Measurements from ENCODE around the gene TMEM186.

GRCh38 chr16:8818504-8819270 is 21.2 kb upstream of the TMEM186 start:
- TF ChIP-seq CTCF (conservative IDR thresholded peaks at IDR 0.05 in 1 of 2, IDR thresholded peaks at IDR 0.05 in 1 of 2; ENCODE audit: low read depth in 1 of 2, low read length in 2 of 2): no peak
- no peak for TF ChIP-seq EZH2 (IDR thresholded peaks at IDR 0.05; ENCODE audit: low read length, missing control alignments)
